ENCODE results near the gene TSPAN8.
"Not testable (repeated sequence)": the region's sequence is repeated elsewhere in the genome, so short reads cannot be mapped to it uniquely, and the experiment has no call there.

TSPAN8 gene

GRCh38 chr12:71174146-71174545 is 16.3 kb upstream of the TSPAN8 start:
- Mint-ChIP-seq H3K27me3 (no peaks in the 10 kb centered on the region), H3K27ac (no peak overlapping the region), H3K4me3 (no peak overlapping the region), H3K36me3 (no peaks in the 10 kb centered on the region), H3K9me3 (no peaks in the 10 kb centered on the region), H3K4me1 (no peaks in the 10 kb centered on the region)
- ATAC-seq = no peak

DNA sequence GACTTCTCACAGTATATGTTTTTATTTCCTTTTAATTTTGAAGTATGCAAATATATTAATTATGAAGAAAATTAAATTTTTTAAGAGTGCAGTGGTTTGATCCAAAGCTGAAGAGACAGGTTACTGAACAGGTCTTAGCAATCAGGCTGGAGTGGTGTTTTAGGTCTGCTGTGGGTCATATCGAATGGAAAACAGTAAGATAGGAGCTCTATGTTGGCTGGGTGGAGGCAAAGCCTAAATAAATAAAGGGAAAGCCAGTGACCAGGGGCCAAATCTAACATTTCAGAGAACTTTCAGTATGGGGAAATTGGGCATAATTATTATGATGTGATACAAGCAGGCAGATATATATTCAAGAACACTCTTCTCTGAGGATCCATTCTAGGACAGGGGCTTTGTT is 12.7 kb upstream of the TSPAN8 start:
- peaks cover 10% of the 10 kb centered on the region for H3K9me3 Mint-ChIP-seq
- H3K27me3 Mint-ChIP-seq = no peaks in the 10 kb centered on the region
- H3K27ac Mint-ChIP-seq = no peak overlapping the region
- H3K36me3 Mint-ChIP-seq = no peaks in the 10 kb centered on the region
- H3K4me3 Mint-ChIP-seq = no peak overlapping the region
- no peak for ATAC-seq
- H3K4me1 Mint-ChIP-seq = no peaks in the 10 kb centered on the region

DNA sequence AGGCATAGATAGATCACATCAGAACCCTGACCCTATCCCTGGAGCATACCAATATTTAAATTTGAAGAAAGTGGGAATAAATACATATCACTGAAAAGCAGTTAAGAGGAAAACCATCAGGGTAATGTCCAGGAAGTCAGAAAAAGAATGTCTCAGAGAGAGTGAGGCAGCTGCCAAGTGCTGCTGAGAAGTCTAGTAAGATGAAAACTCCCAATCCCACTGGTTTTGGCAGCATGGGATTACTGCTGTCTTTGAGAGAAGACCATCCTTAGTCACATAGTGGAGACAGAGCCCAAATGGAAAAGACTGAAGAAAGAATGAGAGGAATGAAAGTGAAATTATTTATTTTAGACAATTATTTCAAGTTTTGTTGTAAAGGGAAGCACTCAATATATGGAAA is 11.5 kb upstream of the TSPAN8 start:
- H3K27me3 Mint-ChIP-seq = no peaks in the 10 kb centered on the region
- H3K27ac Mint-ChIP-seq = no peak overlapping the region
- ATAC-seq = no peak
- H3K4me3 Mint-ChIP-seq = no peak overlapping the region
- no peaks in the 10 kb centered on the region for H3K4me1 Mint-ChIP-seq
- H3K36me3 Mint-ChIP-seq = no peaks in the 10 kb centered on the region
- peaks cover 14% of the 10 kb centered on the region for H3K9me3 Mint-ChIP-seq

DNA sequence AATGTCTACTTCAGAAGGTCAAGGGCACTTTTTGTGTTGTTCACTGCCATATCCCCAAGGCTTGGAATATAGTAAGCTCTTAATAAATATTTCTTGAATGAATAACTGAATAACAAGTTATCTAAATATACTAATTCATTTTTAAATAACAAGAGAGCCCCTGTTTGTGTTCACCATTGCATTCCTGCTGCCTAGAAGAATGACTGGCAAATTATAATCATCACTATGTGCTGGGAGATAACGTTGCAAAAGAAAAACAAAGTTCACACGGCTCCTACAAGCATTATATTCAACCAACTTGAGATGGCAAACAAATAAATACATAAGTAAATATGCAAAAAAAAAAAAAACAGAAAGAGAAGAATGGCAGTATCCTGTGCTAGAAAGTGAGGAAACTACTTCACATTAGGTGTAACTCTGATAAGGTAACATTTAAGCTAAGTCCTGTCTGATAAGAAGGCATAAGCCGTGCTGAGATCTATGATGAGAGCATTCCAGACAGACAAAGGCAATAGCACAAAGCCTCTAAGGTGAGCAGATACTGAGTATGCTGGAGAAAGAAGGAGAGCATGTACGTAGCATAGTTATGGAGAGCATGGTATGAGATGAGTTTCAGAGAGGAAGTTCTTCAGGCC is 9.2 kb upstream of the TSPAN8 start:
- Mint-ChIP-seq H3K4me1 (no peaks in the 10 kb centered on the region), H3K9me3 (peaks cover 14% of the 10 kb centered on the region), H3K27ac (no peak overlapping the region), H3K27me3 (no peaks in the 10 kb centered on the region), H3K36me3 (no peaks in the 10 kb centered on the region), H3K4me3 (no peak overlapping the region)
- ATAC-seq = no peak

GRCh38 chr12:71166280-71166679 is 8.5 kb upstream of the TSPAN8 start:
- H3K4me3 Mint-ChIP-seq = no peak overlapping the region
- H3K4me1 Mint-ChIP-seq = no peaks in the 10 kb centered on the region
- peaks cover 14% of the 10 kb centered on the region for H3K9me3 Mint-ChIP-seq
- peak; percentile 34 for ATAC-seq
- no peak overlapping the region for H3K27ac Mint-ChIP-seq
- H3K36me3 Mint-ChIP-seq = no peaks in the 10 kb centered on the region
- H3K27me3 Mint-ChIP-seq = no peaks in the 10 kb centered on the region

GRCh38 chr12:71165780-71166179 is 8.0 kb upstream of the TSPAN8 start:
- not testable (repeated sequence) for H3K27ac Mint-ChIP-seq, H3K27me3 Mint-ChIP-seq, H3K36me3 Mint-ChIP-seq, H3K4me1 Mint-ChIP-seq, ATAC-seq, H3K4me3 Mint-ChIP-seq
- peaks cover 14% of the 10 kb centered on the region for H3K9me3 Mint-ChIP-seq

DNA sequence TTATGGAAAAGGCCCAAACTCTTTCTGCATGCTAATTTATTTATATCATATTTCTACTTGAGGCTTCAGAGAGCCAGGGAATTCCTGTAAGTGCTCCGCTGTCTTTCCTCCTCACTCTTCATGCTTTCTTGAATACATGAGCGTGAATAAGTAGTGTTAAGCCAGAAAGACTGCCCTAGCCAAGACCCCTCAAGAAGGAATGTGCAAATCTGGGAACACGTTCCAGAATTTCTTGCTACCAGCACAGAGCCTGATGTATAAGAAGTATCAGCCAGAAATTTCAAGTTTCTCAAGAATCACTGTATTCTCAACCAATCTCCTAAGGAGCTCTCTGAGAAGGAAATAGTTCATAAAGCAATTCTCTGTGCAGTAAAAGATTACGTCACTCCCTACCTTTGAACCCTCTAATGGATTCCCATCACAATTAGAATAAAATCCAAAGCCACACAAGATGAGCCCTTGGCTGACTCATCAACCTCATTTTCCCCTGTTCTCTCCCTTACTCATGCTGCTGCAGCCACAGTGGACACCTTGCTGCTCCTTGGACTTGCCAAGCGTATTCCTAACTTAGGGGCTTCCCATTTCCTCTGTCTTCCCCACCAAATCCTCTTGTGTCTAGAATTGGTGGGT is 6.9 kb upstream of the TSPAN8 start:
- Mint-ChIP-seq H3K4me3 (no peak overlapping the region), H3K4me1 (no peaks in the 10 kb centered on the region), H3K27me3 (no peaks in the 10 kb centered on the region), H3K9me3 (peaks cover 14% of the 10 kb centered on the region), H3K27ac (no peak overlapping the region), H3K36me3 (no peaks in the 10 kb centered on the region)
- ATAC-seq = no peak

DNA sequence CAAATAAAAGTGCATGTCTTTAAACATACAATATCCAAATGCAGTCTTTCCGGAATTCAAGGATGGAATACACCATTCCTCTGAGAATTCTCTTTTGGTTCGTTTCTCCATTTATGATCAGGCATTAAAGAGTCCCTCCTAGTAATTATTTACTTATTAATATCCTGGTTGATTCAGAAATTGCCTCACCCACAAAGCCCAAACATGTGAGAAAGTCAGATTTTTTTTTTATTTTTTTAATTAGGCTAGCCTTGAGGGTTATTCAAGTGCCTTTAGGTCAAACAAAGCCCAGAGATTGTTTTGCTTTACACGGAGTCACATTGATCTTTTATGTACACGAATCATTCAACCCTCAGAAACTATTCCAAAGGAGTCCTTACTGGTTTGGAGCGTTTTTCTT is 6.4 kb upstream of the TSPAN8 start:
- Mint-ChIP-seq H3K9me3 (peaks cover 14% of the 10 kb centered on the region), H3K4me1 (no peaks in the 10 kb centered on the region), H3K36me3 (no peaks in the 10 kb centered on the region), H3K27me3 (no peaks in the 10 kb centered on the region), H3K27ac (no peak overlapping the region), H3K4me3 (no peak overlapping the region)
- ATAC-seq = no peak

DNA sequence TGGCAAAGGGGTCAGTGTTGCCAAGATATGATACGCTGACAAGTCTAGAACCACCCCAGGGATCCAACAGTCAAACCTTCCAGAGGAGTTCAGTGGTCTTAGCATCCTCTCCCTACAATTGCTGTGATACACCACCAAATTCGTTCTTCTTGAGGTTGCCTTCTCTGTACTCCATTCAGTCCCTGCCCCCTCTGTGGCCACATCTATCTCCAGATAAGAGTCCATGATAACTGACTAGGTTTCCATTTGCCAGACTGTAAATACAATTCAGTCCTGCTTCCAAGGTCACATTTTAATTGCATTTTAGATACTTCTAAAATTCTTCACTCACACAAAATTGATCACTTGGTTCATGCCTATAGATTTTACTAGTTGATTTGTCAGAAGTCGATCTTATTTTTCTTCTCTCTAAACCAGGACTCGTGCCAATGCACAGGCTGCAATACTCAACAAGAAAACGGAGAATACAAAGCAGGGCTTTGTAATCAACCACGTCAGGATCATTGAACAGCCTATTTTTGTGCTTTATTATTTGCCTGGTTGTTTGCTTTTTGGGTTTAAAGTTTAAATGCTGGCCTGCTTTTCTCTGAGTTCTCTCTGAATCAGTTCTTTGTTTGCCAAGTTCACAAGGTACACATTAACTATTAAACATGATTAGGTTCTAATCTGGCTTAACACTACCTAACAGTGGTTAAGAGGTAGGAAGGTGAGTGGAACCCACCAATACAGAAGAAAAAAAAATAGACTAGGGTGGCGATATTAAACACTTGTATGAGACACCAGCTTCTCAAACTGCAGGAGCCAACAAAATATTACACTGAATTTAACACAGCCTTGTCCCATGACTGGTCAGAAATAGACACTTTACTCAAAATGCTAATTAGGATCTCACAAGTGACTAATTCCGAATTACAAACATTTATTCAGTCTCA is 5.3 kb upstream of the TSPAN8 start:
- no peaks in the 10 kb centered on the region for H3K4me1 Mint-ChIP-seq
- no peak for ATAC-seq
- H3K4me3 Mint-ChIP-seq = no peak overlapping the region
- no peaks in the 10 kb centered on the region for H3K27me3 Mint-ChIP-seq
- H3K27ac Mint-ChIP-seq = no peak overlapping the region
- peaks cover 12% of the 10 kb centered on the region for H3K9me3 Mint-ChIP-seq
- no peaks in the 10 kb centered on the region for H3K36me3 Mint-ChIP-seq

- Mint-ChIP-seq H3K9me3 (peaks cover 5% of the 10 kb centered on the region), H3K36me3 (no peaks in the 10 kb centered on the region), H3K27me3 (no peaks in the 10 kb centered on the region), H3K4me1 (no peaks in the 10 kb centered on the region), H3K27ac (no peak overlapping the region), H3K4me3 (no peak overlapping the region)
- no peak for ATAC-seq
Observed at GRCh38 chr12:71161591-71161990, 3.8 kb upstream of the TSPAN8 start.

DNA sequence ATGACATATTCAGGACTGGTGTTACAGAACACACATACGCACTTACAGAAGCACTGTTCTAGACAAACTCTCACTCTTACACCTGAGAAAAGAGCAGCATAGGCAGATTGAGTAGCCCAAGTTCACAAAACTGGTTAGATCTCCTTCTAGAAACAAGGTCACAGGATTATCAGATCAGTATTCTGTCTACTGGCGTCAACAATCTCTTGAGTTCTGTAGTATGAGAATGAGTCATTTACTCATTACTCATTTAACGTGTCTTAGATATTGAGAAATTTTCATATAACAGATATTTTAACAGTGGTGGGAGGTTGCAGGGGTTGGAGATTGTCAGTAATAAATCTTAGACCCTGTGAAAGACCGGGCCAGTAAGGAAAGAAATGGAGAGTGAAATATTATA is 2.8 kb upstream of the TSPAN8 start:
- H3K4me3 Mint-ChIP-seq = no peak overlapping the region
- H3K9me3 Mint-ChIP-seq = peaks cover 4% of the 10 kb centered on the region
- no peaks in the 10 kb centered on the region for H3K27me3 Mint-ChIP-seq
- H3K36me3 Mint-ChIP-seq = no peaks in the 10 kb centered on the region
- H3K27ac Mint-ChIP-seq = no peak overlapping the region
- ATAC-seq = no peak
- H3K4me1 Mint-ChIP-seq = no peaks in the 10 kb centered on the region

- Mint-ChIP-seq H3K36me3 (no peaks in the 10 kb centered on the region), H3K27me3 (no peaks in the 10 kb centered on the region), H3K9me3 (peaks cover under 1% of the 10 kb centered on the region), H3K4me3 (no peak overlapping the region), H3K4me1 (no peaks in the 10 kb centered on the region), H3K27ac (no peak overlapping the region)
- no peak for ATAC-seq
Observed at GRCh38 chr12:71159878-71160277, 2.1 kb upstream of the TSPAN8 start.

- H3K27me3 Mint-ChIP-seq = no peaks in the 10 kb centered on the region
- H3K27ac Mint-ChIP-seq = no peak overlapping the region
- H3K9me3 Mint-ChIP-seq = no peaks in the 10 kb centered on the region
- no peak for ATAC-seq
- no peaks in the 10 kb centered on the region for H3K4me1 Mint-ChIP-seq
- no peak overlapping the region for H3K4me3 Mint-ChIP-seq
- H3K36me3 Mint-ChIP-seq = no peaks in the 10 kb centered on the region
Observed at GRCh38 chr12:71159264-71159663, 1.5 kb upstream of the TSPAN8 start.

GRCh38 chr12:71158361-71158882 is 623 bp upstream of the TSPAN8 start:
- Mint-ChIP-seq H3K4me1 (no peaks in the 10 kb centered on the region), H3K4me3 (no peak overlapping the region), H3K36me3 (no peaks in the 10 kb centered on the region), H3K27me3 (no peaks in the 10 kb centered on the region), H3K9me3 (no peaks in the 10 kb centered on the region), H3K27ac (no peak overlapping the region)
- no peak for ATAC-seq

DNA sequence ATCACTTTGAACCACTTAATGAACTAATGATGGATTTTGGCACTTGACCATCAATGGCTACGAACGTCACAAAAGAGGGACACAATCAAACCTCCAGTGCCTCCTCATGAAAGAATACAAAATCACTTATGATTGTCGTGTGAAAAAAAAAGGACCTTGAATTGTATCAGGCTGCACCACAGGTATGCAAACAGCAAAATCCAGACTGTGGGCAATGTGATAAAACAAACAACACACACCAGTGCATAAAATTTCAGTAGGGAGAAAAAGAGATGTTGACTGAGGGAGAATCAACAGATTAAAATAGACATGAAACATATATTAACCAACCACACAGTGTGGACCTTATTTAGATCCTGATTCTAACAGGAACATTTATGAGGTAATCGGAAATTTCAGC is 2.6 kb downstream of the TSPAN8 start:
- Mint-ChIP-seq H3K9me3 (peaks cover 5% of the 10 kb centered on the region), H3K36me3 (no peaks in the 10 kb centered on the region), H3K27me3 (no peaks in the 10 kb centered on the region), H3K4me1 (no peaks in the 10 kb centered on the region), H3K4me3 (no peak overlapping the region), H3K27ac (no peak overlapping the region)
- ATAC-seq = no peak

Measured in stimulated activated memory B cell treated with anti-CD40 and anti-IgM and Interleukin-4, amounts not matched to agents 10 μg/mL and 1 μg/mL and 100 μg/mL, for 72 hours (primary cell).